ENCODE data around the gene P2RX7. TPM values are rescaled to one million over a fixed set of nuclear protein-coding genes. Genes with fewer than 3 reads are reported as not detected.

Gene P2RX7
- total and polyA plus RNA-seq, 9 of the 15 experiments (the other 6 are each of a cell fraction or from before 2014, with no cell fraction given) = 0.04 to 0.65 (median 0.30) TPM

GRCh38 chr12:121090586-121091514, 41.8 kb upstream of the P2RX7 start:
- Histone ChIP-seq H3K9me1 (ENCODE audit: control insufficient read depth, insufficient read depth, low read length) (no peaks in the 10 kb centered on the region), H3K79me2 (ENCODE audit: control insufficient read depth, insufficient read depth, low read length) (no peaks in the 10 kb centered on the region), H3K4me1 (replicated peaks in 1 of 2; ENCODE audit: control insufficient read depth in 2 of 2, insufficient read depth in 2 of 2, low read length in 2 of 2) (peaks cover 4 to 12% of the 10 kb centered on the region in 2 experiments; a peak in 3 of 5 replicates), H3K9ac (ENCODE audit: insufficient read depth in 1 of 2, low read depth in 2 of 2, low read length in 2 of 2) (no peak overlapping the region), H3K36me3 (ENCODE audit: control insufficient read depth, insufficient read depth, low read length) (no peaks in the 10 kb centered on the region), H4K20me1 (replicated peaks; ENCODE audit: control insufficient read depth, insufficient read depth, low read length) (no peaks in the 10 kb centered on the region), H2AFZ (ENCODE audit: low read depth, low read length) (peak overlapping the region; percentile 85; the same call in 1 of the 2 replicates), H3K27me3 (ENCODE audit: control insufficient read depth in 2 of 2, insufficient read depth in 2 of 2, low read length in 2 of 2) (peaks cover 0 to 16% of the 10 kb centered on the region in 2 experiments; a peak in 2 of 5 replicates), H3K27ac (ENCODE audit: extremely low read depth, low read depth, low read length) (no peak overlapping the region), H3K4me2 (ENCODE audit: insufficient read depth, low read length) (no peak overlapping the region), H3K4me3 (no peak overlapping the region), H3K9me3 (replicated peaks; ENCODE audit: control insufficient read depth, insufficient read depth, low read depth, low read length) (no peaks in the 10 kb centered on the region)
- intact Hi-C loops (cut with micrococcal nuclease) = loop anchor here (10.0 kb wide), 1 partner anchor 76 kb away; the partner anchor contains the start of gene C12orf43
- ChIA-PET POLR2A (no interaction called here), CTCF (ENCODE audit: low intra/inter-chr PET ratio) (no interaction called here)
- BruUV-seq (replicated peaks) = no TSS peak
- FAIRE-seq (no peak), ATAC-seq (no peak), DNase-seq (ENCODE audit: extremely low read depth in 1 of 4, low spot score in 3 of 4) (no peak)
- 15% methylated on average over 11 of the region's 11 CpGs for WGBS (ENCODE audit: insufficient coverage, low coverage, missing lambda C conversion rate)
- in situ Hi-C loops (cut with MboI) = no loop called here
- TF ChIP-seq TAF15 (IDR thresholded peaks at IDR 0.05; ENCODE audit: low read depth, low read length) (no peak), PCBP2 (IDR thresholded peaks at IDR 0.05; ENCODE audit: low read depth, low read length, poor library complexity, severe bottlenecking) (no peak), ZNF12 (CRISPR knock-in tag; IDR thresholded peaks at IDR 0.05) (no peak), ZNF589 (CRISPR knock-in tag; IDR thresholded peaks at IDR 0.05; ENCODE audit: low read depth) (no peak), ZNF232 (CRISPR knock-in tag; IDR thresholded peaks at IDR 0.05) (no peak), MAFK (IDR thresholded peaks at IDR 0.05; ENCODE audit: low read length) (no peak), KAT8 (IDR thresholded peaks at IDR 0.05; ENCODE audit: low read depth) (no peak), CCNT2 (IDR thresholded peaks at IDR 0.05; ENCODE audit: borderline replicate concordance, extremely low read depth, insufficient read length, low read depth, low read length) (no peak), NCOA1 (IDR thresholded peaks at IDR 0.05; ENCODE audit: low read depth) (no peak), ZBTB7A (IDR thresholded peaks at IDR 0.05; ENCODE audit: borderline replicate concordance, control insufficient read depth, low read depth, low read length) (no peak), KLF1 (tag; IDR thresholded peaks at IDR 0.05) (no peak), NEUROD1 (IDR thresholded peaks at IDR 0.05; ENCODE audit: borderline replicate concordance, low read depth, low read length, partially characterized antibody) (no peak), ZNF146 (CRISPR knock-in tag; IDR thresholded peaks at IDR 0.05; ENCODE audit: unreplicated experiment) (no peak), ZNF518B (CRISPR knock-in tag; IDR thresholded peaks at IDR 0.05) (no peak)
- TF ChIP-seq, protein P1, sequence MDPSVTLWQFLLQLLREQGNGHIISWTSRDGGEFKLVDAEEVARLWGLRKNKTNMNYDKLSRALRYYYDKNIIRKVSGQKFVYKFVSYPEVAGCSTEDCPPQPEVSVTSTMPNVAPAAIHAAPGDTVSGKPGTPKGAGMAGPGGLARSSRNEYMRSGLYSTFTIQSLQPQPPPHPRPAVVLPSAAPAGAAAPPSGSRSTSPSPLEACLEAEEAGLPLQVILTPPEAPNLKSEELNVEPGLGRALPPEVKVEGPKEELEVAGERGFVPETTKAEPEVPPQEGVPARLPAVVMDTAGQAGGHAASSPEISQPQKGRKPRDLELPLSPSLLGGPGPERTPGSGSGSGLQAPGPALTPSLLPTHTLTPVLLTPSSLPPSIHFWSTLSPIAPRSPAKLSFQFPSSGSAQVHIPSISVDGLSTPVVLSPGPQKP (CRISPR knock-in tag; IDR thresholded peaks at IDR 0.05) = no peak
- TF ChIP-seq, protein P2, sequence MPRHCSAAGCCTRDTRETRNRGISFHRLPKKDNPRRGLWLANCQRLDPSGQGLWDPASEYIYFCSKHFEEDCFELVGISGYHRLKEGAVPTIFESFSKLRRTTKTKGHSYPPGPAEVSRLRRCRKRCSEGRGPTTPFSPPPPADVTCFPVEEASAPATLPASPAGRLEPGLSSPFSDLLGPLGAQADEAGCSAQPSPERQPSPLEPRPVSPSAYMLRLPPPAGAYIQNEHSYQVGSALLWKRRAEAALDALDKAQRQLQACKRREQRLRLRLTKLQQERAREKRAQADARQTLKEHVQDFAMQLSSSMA (CRISPR knock-in tag; IDR thresholded peaks at IDR 0.05) = no peak
